Stimulated activated CD4-positive, alpha-beta T cell treated with anti-CD3 and anti-CD28 coated beads, Interleukin-15, amount 100 ng/mL, for 24 hours (primary cell): Measurements from ENCODE around the gene LSM3.

ENCODE experiments used
- DNase-seq: peaks from one replicate; pipeline ENCODE4 v3.0.0-alpha.2; 2020

Gene LSM3

DNA sequence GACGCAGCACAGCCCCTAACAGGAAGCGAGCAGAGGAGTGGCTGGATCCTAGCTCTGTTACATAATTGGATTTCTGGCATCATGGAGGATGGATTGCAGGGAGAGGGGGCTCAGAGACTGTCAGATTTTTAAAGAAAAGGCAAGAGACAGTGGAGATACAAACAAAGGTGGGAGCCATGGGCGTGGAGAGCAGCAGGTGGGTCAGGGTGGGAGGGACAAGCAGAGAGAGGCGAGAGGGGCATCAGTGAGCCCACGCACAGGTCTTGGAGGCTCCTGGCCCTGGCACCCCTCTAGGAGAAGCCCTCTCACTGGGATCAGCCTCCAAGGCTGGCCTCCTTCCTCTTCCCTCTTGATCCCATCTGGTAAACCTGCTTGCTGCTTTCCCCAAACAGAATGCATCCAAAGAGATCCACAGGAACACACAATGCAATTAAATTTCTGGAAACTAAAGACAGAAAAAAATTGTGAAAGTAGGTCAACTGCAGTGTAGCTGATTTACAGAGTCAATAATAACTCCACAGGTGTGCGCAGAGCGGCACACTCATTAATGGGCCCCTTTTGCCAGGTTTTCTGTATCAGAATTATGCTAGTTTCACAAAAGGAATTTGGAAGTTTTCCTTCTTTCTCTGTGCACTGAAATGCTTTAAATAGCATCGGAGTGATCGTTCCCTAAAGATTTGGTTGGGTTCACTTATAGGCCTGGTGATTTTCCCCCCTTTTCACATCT is 66.1 kb downstream of the LSM3 start:
- no peak for DNase-seq

GRCh38 chr3:14245248-14245639 is 66.6 kb downstream of the LSM3 start:
- DNase-seq, result no peak

DNA sequence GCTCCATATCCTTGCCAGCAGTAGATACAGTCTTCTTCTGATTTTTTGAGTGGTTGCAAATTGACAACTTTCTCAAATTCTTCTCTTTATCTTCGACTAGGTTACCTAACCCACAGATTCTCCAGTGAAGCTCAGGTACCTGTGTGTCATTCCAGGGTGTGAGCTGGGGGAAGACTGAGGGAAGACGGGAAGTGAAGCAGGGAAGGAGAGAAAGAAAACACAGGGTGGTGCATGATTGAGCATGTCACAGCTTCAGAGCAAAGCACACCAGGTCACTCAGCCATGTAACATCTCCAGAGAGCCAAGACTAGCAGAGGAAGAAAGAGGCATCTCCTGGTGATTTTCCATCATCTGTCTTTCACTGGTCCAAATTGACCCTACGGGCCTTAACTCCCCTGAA is 67.2 kb downstream of the LSM3 start:
- DNase-seq, result no peak

- no peak for DNase-seq
These were observed 67.8 kb downstream of the LSM3 start for GRCh38 chr3:14246414-14246813.

GRCh38 chr3:14248477-14248848 is 69.8 kb downstream of the LSM3 start:
- no peak for DNase-seq

DNA sequence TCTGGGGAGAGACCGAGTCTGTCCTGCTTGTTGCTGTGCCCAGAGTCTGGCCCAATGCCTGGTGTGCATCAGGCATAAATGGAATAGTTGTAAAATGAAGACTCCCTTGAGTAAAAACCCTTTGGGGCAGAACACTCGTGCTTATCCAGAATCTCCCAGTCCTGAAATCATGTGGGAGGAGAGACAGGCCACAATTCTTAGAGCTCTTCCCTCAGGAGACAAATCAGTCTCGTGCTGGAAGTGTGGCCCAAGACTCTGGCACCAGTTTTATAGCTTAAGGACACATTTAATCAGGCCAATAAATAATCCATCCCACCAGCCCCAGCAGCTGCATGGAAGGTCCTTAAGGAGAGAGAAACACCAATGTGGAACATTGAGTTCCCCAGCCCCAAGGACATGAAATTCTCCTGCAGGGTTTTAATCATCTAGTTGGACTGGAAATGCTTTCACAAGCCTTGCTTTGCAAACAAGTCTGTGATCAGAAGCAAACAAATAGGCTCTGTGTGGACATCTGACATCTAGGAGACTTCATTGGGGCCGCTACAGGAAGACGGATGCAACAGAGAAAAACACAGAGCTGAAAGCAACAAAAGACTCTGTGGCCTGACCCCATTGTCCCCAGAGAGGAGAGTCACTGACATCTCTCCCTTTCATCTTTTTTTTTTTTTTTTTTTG is 70.4 kb downstream of the LSM3 start:
- no peak for DNase-seq
